ENCODE results near the gene ADGRG3.

GRCh38 chr16:57649443-57649751, 18.7 kb upstream of the ADGRG3 start:
- TF ChIP-seq CTCF (IDR thresholded peaks at IDR 0.05; ENCODE audit: low read depth, low read length): no peak
- TF ChIP-seq POLR2A (IDR thresholded peaks at IDR 0.05; ENCODE audit: extremely low read depth, insufficient read length): no peak
